Inferior parietal cortex (tissue), 1 donor: ENCODE results near the gene RELT.
"Not testable (repeated sequence)": the region's sequence is repeated elsewhere in the genome, so short reads cannot be mapped to it uniquely, and the experiment has no call there.

ENCODE experiments used
- DNase-seq: peaks from one replicate; pipeline ENCODE4 v3.0.0-alpha.2; 2016; ENCODE audit errors: extremely low spot score

RELT gene

GRCh38 chr11:73431396-73431795 is 55.2 kb downstream of the RELT start:
- DNase-seq: no peak

GRCh38 chr11:73436859-73437258 is 60.7 kb downstream of the RELT start:
- DNase-seq: not testable (repeated sequence)

GRCh38 chr11:73439002-73439843 is 63.0 kb downstream of the RELT start:
- no peak for DNase-seq

DNA sequence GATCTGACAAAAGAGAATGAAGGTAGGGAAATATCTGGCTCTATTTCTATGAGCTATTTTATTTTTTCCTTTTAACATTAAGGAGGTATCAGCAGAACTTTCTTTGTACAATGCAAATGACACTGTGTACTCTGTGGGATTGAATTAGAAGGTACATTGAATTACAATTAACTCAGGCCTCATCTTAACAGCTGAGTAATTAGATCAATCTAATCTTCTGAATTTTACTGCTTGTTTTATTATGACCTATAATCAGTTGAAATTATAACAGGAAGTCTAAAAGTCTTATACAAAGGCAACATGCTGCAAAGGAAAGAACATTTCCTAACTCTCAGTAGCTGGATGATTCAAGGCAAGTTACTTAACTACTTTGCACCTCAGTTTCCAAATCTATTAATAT is 69.8 kb downstream of the RELT start:
- no peak for DNase-seq

DNA sequence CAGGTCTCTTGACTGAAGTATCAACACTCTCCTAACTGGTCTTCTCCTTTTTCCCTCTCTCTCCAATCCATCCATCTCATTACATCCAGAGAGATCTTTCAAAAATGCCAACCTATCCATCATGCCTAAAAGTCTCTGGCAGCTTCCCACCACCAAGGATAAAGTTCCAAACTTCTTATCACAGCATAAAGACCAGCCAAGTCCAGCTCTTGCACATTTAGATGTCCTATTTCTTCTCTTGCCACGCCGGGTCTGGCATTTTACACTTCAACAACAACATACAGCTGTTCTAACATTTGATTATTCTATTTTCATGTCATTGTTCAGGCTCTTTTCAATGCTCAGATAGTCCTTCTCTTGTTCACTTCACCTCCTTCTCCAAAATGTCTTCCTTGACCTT is 70.6 kb downstream of the RELT start:
- DNase-seq: no peak
